Inferior parietal cortex (tissue), 1 donor: ENCODE measurements around the gene IPO4.

Source experiments
- DNase-seq: peaks from one replicate; pipeline ENCODE4 v3.0.0-alpha.2; 2016; ENCODE audit errors: extremely low spot score

The IPO4 gene

GRCh38 chr14:24177041-24177825 lies 11.4 kb downstream of the IPO4 start:
- no peak for DNase-seq

DNA sequence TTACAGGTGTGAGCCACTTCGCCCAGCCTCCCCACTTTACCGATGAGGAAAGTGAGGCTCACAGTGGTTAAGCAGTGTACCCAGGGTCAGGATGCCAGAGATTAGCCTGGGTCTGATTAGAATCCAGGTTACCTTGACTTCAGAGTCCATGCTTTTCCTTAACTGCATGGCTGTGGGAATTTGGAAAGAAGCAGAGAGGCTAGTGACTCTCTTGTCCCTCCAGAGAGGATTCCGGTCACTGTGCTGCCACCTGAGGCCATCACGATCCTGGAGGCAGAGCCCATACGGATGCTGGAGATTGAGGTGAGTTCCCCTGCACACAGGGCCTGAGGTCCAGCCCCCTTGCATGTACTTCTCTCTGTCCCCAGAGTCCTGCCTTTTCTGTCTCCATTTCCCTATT lies 12.0 kb downstream of the IPO4 start:
- no peak for DNase-seq

DNA sequence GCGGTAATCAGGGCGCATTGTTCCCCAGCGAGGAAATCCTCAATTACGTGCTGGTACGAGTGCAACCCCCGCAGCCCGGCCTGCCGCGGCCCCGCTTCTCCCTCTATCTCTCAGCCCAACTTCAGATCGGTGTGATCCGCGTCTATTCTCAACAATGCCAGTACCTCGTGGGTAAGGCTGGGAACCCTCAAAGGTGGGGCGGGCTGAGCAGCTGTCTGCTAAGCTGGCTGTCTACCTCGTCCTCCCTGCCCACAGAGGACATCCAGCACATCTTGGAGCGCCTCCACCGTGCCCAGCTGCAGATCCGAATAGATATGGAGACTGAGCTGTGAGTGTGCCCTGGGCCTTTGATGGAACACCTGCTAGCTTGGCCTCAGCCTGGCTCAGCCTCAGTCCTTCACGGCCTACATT lies 15.7 kb downstream of the IPO4 start:
- no peak for DNase-seq

GRCh38 chr14:24172261-24172860 lies 16.3 kb downstream of the IPO4 start:
- DNase-seq: no peak

DNA sequence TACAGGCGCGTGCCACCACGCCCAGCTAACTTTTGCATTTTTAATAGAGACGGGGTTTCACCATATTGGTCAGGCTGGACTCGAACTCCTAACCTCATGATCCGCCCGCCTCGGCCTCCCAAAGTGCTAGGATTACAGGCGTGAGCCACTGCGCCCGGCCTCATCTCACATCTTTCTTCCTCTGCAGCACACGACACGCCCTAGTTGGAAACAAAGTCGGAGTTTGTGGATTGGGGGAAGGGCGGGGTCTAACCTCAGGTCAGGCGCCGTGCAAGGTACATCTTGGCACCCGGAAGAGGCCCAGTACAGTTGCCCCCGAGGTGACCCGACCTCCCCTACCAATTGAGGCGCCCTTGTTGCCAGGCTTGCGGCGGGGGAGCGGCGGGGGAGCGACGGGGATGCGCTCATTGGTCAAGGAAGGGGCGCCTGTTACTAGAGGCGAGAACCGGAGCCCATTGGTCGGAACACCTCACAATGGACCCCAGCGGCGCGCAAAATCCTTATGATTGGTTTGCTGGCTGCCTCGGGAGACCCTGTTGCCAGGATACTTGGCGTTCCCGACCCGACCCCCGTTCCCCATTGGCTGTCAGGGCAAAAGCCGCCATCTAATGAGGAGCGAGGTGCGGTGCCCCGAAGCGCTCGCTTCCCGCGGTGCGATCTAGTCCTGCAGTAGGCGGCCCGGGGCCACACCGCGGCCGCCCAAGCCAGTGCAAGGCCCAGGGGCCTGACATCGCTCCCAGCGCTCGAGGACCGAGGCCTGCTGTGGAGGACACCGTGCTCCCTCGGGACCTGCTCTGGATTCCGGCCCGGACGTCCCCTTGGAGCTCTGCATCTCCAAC lies 17.0 kb downstream of the IPO4 start, which contains the start of gene REC8:
TSS of gene REC8 (plus strand) at position 659 of the 839 bp plus-strand sequence. CDS start 473 bp downstream, outside the sequence.
- peak; percentile 88 for DNase-seq

- DNase-seq: no peak
Measured at GRCh38 chr14:24167469-24168114, 21.0 kb downstream of the IPO4 start.

DNA sequence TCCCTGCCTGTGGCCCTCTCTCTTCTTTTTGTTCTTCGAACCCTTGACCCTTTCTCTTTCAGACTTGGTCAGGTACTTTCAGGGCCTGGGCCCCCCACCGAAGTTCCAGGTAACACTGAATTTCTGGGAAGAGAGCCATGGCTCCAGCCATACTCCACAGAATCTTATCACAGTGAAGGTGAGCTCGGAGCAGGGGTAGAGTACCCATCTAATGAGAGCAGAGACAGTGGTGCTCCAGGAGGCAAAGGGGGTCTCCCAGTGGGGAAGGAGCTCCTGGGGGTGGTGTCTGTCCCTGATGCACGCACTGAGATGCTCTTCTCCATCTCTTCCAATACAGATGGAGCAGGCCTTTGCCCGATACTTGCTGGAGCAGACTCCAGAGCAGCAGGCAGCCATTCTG lies 22.8 kb downstream of the IPO4 start:
- no peak for DNase-seq

DNA sequence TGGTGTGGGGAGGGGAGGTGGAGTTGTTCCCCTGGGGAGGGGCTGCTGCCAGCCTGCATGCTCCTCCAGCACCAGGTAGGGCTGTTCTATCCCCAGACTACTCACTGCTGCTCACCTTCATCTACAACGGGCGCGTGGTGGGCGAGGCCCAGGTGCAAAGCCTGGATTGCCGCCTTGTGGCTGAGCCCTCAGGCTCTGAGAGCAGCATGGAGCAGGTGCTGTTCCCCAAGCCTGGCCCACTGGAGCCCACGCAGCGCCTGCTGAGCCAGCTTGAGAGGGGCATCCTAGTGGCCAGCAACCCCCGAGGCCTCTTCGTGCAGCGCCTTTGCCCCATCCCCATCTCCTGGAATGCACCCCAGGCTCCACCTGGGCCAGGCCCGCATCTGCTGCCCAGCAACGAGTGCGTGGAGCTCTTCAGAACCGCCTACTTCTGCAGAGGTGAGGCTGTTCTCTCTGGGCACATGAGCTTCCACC lies 24.1 kb downstream of the IPO4 start:
- no peak for DNase-seq

DNA sequence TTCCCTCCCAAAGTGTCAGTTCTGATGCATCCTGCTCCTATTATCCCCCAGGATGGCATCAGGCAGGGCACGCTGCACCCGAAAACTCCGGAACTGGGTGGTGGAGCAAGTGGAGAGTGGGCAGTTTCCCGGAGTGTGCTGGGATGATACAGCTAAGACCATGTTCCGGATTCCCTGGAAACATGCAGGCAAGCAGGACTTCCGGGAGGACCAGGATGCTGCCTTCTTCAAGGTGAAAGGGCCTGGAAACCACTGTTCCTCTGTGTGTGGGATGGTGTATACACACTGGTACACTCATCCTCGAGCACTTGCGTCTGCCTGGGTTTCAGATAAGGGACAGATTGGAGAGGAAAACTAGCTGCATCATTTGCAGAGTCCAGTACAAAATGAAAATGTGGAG lies 26.5 kb downstream of the IPO4 start:
- DNase-seq: no peak

- DNase-seq: peak; percentile 97
Measured at GRCh38 chr14:24160850-24161804, 27.5 kb downstream of the IPO4 start, which contains the start of gene IRF9. Gene IRF9, plus strand, starts transcription at chr14:24161265. Its CDS starts 880 bp downstream, at chr14:24162145.

- DNase-seq: no peak
Measured at GRCh38 chr14:24160499-24160849, 28.1 kb downstream of the IPO4 start.

- DNase-seq: no peak
Measured at GRCh38 chr14:24159777-24160498, 28.7 kb downstream of the IPO4 start.

DNA sequence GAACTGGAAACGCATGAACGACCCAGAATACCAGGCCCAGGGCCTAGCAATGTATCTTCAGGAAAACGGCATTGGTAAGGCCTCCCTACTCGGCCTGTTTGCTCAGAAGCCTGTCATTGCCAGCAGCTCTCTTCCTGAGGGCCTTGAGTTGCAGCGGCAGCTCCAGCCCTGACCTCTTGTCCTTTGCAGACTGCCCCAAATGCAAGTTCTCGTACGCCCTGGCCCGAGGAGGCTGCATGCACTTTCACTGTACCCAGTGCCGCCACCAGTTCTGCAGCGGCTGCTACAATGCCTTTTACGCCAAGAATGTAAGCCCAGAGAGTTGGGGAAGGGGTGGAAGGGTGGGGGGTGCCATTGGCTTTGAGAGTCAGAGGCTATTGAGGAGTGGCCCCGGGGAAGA lies 31.3 kb downstream of the IPO4 start:
- no peak for DNase-seq

GRCh38 chr14:24156840-24157239 lies 31.8 kb downstream of the IPO4 start:
- DNase-seq: no peak

DNA sequence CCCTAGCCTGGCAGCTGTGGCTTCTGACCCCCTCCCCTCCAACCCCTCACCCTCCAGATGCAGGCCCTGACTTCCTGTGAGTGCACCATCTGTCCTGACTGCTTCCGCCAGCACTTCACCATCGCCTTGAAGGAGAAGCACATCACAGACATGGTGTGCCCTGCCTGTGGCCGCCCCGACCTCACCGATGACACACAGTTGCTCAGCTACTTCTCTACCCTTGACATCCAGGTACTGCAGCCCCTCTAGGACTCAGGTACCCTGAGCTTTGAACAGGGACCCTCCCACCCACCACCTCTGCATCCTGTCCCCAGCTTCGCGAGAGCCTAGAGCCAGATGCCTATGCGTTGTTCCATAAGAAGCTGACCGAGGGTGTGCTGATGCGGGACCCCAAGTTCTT lies 33.5 kb downstream of the IPO4 start:
- no peak for DNase-seq

- DNase-seq: no peak
Measured at GRCh38 chr14:24151404-24152080, 37.1 kb downstream of the IPO4 start.

GRCh38 chr14:24150993-24151392 lies 37.6 kb downstream of the IPO4 start:
- no peak for DNase-seq

DNA sequence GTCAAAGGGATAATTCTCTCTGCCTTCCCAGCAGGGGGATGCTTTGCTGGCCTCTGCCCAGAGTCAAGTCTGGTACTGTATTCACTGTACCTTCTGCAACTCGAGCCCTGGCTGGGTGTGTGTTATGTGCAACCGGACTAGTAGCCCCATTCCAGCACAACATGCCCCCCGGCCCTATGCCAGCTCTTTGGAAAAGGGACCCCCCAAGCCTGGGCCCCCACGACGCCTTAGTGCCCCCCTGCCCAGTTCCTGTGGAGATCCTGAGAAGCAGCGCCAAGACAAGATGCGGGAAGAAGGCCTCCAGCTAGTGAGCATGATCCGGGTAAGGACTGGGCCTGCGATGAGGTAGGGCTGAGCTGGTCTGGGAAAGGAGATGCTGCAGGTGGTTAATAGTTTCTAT lies 38.0 kb downstream of the IPO4 start:
- no peak for DNase-seq

GRCh38 chr14:24150061-24150460 lies 38.6 kb downstream of the IPO4 start:
- no peak for DNase-seq
